OCI-LY7 (cell line): ENCODE measurements around the gene SUOX. TPM values are rescaled to one million over a fixed set of nuclear protein-coding genes. Genes with fewer than 3 reads are reported as not detected.

Experiments used
- BruUV-seq: library from RNA; stranded (reverse); fragments of 400-500 nt; replicated peaks from 2 replicates; lab custom pipeline; 2021; lab: Mats Ljungman, UMichigan
- CTCF ChIA-PET: fragments of 300-600 bp; sonication (Branson Sonifier 250); formaldehyde crosslinking; loops from one replicate; lab custom pipeline; 2022; ENCODE audit warnings: antibody characterized with exemption; ENCODE audit not compliant: unreplicated experiment; lab: Charles Lee
- POLR2A ChIA-PET: fragments of 300-600 bp; sonication (Branson Sonifier 250); formaldehyde crosslinking; loops from one replicate; lab custom pipeline; 2022; ENCODE audit warnings: antibody characterized with exemption; lab: Charles Lee
- DNase-seq: peaks from one replicate; pipeline ENCODE4 v3.0.0-alpha.2; 2015; ENCODE audit warnings: low spot score
- H2AFZ ChIP-seq: fragments of 200-600 bp; sonication (generic), shearing (Covaris generic); 2 replicates; pipeline ENCODE4 v1.6.1; 2014; ENCODE audit warnings: mild to moderate bottlenecking, antibody characterized with exemption, low read length, moderate library complexity
- H3K27ac ChIP-seq: fragments of 200-600 bp; sonication (generic); 2 replicates; pipeline ENCODE4 v1.5.1; 2014; ENCODE audit warnings: mixed run types, low read depth, mild to moderate bottlenecking, moderate library complexity, low read length, inconsistent platforms; ENCODE audit not compliant: poor library complexity, severe bottlenecking
- H3K36me3 ChIP-seq: fragments of 200-600 bp; sonication (generic); 2 replicates; pipeline ENCODE4 v1.6.1; 2014; ENCODE audit warnings: mild to moderate bottlenecking, antibody characterized with exemption, low read length, moderate library complexity, mixed read lengths; ENCODE audit not compliant: insufficient read depth
- H3K4me1 ChIP-seq: fragments of 200-600 bp; sonication (generic); 2 replicates; pipeline ENCODE4 v1.5.1; 2014; ENCODE audit warnings: mild to moderate bottlenecking, low read length; ENCODE audit not compliant: insufficient read depth, poor library complexity, severe bottlenecking
- H3K4me2 ChIP-seq: fragments of 200-600 bp; sonication (generic); 2 replicates; pipeline ENCODE4 v1.6.1; 2014; ENCODE audit warnings: mild to moderate bottlenecking, low read length
- H3K4me3 ChIP-seq: fragments of 200-600 bp; sonication (generic); 2 replicates; pipeline ENCODE4 v1.5.1; 2014; ENCODE audit warnings: mild to moderate bottlenecking, low read depth, low read length; ENCODE audit not compliant: poor library complexity, severe bottlenecking
- H3K79me2 ChIP-seq: fragments of 200-600 bp; sonication (generic); 2 replicates; pipeline ENCODE4 v1.6.1; 2016; ENCODE audit warnings: low read depth, mild to moderate bottlenecking, low read length, moderate library complexity, mixed read lengths; ENCODE audit not compliant: insufficient read depth
- H3K9me2 ChIP-seq: fragments of 200-600 bp; sonication (generic); 2 replicates; pipeline ENCODE4 v1.6.1; 2016; ENCODE audit warnings: mild to moderate bottlenecking, low read length, mixed read lengths; ENCODE audit not compliant: insufficient read depth
- H3K9me3 ChIP-seq: fragments of 200-600 bp; sonication (generic); 2 replicates; pipeline ENCODE4 v1.6.1; 2014; ENCODE audit warnings: mild to moderate bottlenecking, mixed run types, low read length, mixed read lengths
- H4K20me1 ChIP-seq: fragments of 200-600 bp; sonication (generic); 2 replicates; pipeline ENCODE4 v1.6.1; 2014; ENCODE audit warnings: mild to moderate bottlenecking, antibody characterized with exemption, low read length, moderate library complexity, mixed read lengths; ENCODE audit not compliant: insufficient read depth
- CTCF ChIP-seq: fragments of 200-600 bp; sonication (generic); conservative IDR thresholded peaks from 2 replicates; pipeline ENCODE4 v1.5.1; 2014; ENCODE audit warnings: mild to moderate bottlenecking, antibody characterized with exemption, low read length, moderate library complexity, mixed read lengths
- EZH2phosphoT487 ChIP-seq: fragments of 200-600 bp; sonication (generic); IDR thresholded peaks from 2 replicates; pipeline ENCODE4 v1.6.1; 2018; ENCODE audit warnings: low read depth, borderline replicate concordance, mild to moderate bottlenecking, mixed run types, antibody characterized with exemption, low read length, moderate library complexity, mixed read lengths
- intact Hi-C: fragments of 100-400 bp; cut with micrococcal nuclease; formaldehyde crosslinking; loops from one replicate; pipeline ENCODE4 v1.10.0; 2022; ENCODE audit not compliant: unreplicated experiment
- total RNA-seq, 2 experiments: library from RNA; depleted of rRNA in 1 of 2; stranded (reverse); fragments of >200 nt in 1 of 2; shearing (Covaris generic) in 1 of 2; gene quantifications; 2 replicates each; pipeline ENCODE4 v1.2.3, GENCODE V29; 2014 to 2022

The SUOX gene
- total RNA-seq, 2 experiments from 2014 or later = 2.7 to 6.4 TPM

GRCh38 chr12:56011509-56012090 is 14.5 kb downstream of the SUOX start:
- DNase-seq = no peak
- Histone ChIP-seq H3K36me3 (no peaks in the 10 kb centered on the region), H3K9me3 (no peaks in the 10 kb centered on the region), H3K9me2 (no peaks in the 10 kb centered on the region), H3K79me2 (no peaks in the 10 kb centered on the region), H3K4me2 (no peak overlapping the region), H4K20me1 (no peaks in the 10 kb centered on the region), H2AFZ (no peak overlapping the region), H3K4me1 (peaks cover 9% of the 10 kb centered on the region), H3K4me3 (no peak overlapping the region), H3K27ac (no peak overlapping the region)
- TF ChIP-seq EZH2phosphoT487 (no peak), CTCF (no peak)
- BruUV-seq = no TSS peak
- intact Hi-C loops = no loop called here
- POLR2A ChIA-PET = interaction anchor here (0.6 to 1.1 kb wide), 2 partner anchors 16 to 19 kb away, joined by 3 read pairs; no protein-coding TSS in a partner anchor
- CTCF ChIA-PET = no interaction called here

- Histone ChIP-seq H4K20me1 (no peaks in the 10 kb centered on the region), H3K36me3 (no peaks in the 10 kb centered on the region), H3K27ac (no peak overlapping the region), H3K4me2 (no peak overlapping the region), H3K79me2 (no peaks in the 10 kb centered on the region), H2AFZ (no peak overlapping the region), H3K4me1 (no peaks in the 10 kb centered on the region), H3K9me2 (no peaks in the 10 kb centered on the region), H3K9me3 (no peaks in the 10 kb centered on the region), H3K4me3 (no peak overlapping the region)
- POLR2A ChIA-PET = interaction anchor here (0.5 to 1.1 kb wide), 6 partner anchors 10 to 182 kb away, joined by 3 to 4 read pairs (median 3); no protein-coding TSS in a partner anchor
- no TSS peak for BruUV-seq
- DNase-seq = no peak
- intact Hi-C loops = no loop called here
- CTCF ChIA-PET = no interaction called here
- no peak for TF ChIP-seq EZH2phosphoT487
- no peak for TF ChIP-seq CTCF
Measured at GRCh38 chr12:56013482-56013881, 16.4 kb downstream of the SUOX start.

DNA sequence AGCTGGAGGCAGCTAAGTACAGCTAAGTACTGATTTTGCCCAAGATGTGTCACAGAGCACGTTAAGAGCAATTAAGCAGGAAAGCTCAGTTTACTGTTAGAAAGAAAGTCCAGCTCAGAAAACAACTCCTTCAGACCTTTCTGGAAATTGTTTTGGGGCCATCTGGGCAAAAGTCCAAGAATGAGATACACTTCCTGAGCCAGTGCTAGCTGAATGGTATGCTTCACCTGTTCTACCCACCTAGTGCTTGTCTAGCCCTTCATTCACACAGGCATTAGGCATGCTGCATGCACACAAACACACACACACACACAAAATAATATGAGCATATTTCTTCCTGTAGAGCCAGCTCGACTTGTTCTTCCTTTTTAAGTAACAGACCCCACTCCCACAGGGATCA is 17.1 kb downstream of the SUOX start:
- H3K4me3 ChIP-seq = no peak overlapping the region
- no peaks in the 10 kb centered on the region for H4K20me1 ChIP-seq
- intact Hi-C loops = no loop called here
- H3K9me3 ChIP-seq = no peaks in the 10 kb centered on the region
- POLR2A ChIA-PET = interaction anchor here (0.5 to 1.1 kb wide), 6 partner anchors 9 to 183 kb away, joined by 3 to 4 read pairs (median 3); no protein-coding TSS in a partner anchor
- no TSS peak for BruUV-seq
- no peak overlapping the region for H3K27ac ChIP-seq
- H2AFZ ChIP-seq = no peak overlapping the region
- no peaks in the 10 kb centered on the region for H3K9me2 ChIP-seq
- no peak for TF ChIP-seq CTCF
- TF ChIP-seq EZH2phosphoT487 = no peak
- H3K79me2 ChIP-seq = no peaks in the 10 kb centered on the region
- H3K36me3 ChIP-seq = no peaks in the 10 kb centered on the region
- H3K4me1 ChIP-seq = no peaks in the 10 kb centered on the region
- DNase-seq = no peak
- CTCF ChIA-PET = no interaction called here
- H3K4me2 ChIP-seq = no peak overlapping the region
